EH (cell line): ENCODE measurements around the gene ST6GAL1.
"Not testable (repeated sequence)": the region's sequence is repeated elsewhere in the genome, so short reads cannot be mapped to it uniquely, and the experiment has no call there.

Experiments used
- DNase-seq: peaks from one replicate; pipeline ENCODE4 v3.0.0-alpha.2; 2015; ENCODE audit warnings: low read depth

Gene ST6GAL1

GRCh38 chr3:187046033-187046432, 115.7 kb downstream of the ST6GAL1 start:
- no peak for DNase-seq

DNA sequence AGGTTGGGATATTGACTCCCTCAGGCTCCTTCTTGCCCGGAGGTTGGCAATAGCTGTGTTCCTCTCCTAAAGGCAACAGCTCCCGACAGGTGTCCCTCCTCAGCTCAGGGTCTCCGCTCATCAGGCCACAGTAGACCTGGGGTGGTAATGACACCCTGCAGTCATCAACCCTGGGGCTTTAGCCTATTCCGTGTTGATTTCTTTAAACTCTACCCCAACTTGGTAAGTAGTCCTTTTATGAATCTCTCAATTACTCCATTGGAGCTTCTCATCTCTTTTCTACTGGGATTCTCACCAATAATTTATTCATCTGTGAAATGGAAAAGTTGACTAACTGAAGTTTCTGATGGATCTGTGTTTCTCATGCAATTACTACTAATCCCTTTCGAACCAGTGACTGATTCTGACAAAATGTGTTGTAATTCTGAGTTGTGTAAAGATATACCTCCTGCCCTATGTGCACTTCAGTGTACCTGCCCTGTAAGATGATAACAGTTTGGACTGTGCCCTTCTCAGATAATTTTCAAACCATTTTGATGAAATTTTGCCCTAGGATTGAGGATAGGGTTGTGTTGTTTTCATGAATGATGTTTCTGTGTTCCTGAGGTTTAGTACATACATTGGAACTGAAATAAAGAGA, 119.3 kb downstream of the ST6GAL1 start:
- DNase-seq: no peak

- DNase-seq: no peak
Measured at GRCh38 chr3:187051066-187051465, 120.7 kb downstream of the ST6GAL1 start.

DNA sequence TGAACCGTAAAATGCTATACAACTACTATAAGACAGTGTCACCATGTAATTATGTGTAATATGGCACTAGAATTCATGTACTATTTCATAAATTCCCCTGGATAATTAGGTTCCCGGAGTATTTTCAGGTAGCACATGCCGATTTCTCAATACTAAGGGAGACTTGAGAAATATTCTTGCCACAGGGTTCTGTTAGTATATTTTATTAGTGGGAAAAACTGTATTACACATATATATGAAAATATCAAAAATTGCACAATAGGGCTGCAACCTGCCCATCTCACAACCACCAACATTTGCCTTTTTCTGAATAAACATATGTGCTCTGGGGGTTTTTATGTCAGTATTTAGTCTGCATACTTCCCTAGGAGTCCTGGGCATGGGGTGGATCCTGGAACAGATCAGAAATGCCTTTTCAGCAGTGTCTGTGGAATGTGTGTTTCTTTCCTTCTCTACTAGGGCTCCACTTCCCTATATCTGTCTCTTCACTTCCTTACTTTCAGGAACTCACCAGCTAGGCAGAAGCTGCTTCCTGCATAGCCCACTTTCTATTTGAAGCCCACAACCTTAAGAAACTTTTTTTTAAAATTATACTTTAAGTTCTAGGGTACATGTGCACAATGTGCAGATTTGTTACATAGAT, 121.5 kb downstream of the ST6GAL1 start:
- no peak for DNase-seq

GRCh38 chr3:187052427-187052826, 122.1 kb downstream of the ST6GAL1 start:
- DNase-seq: not testable (repeated sequence)

GRCh38 chr3:187054433-187054832, 124.1 kb downstream of the ST6GAL1 start:
- not testable (repeated sequence) for DNase-seq

DNA sequence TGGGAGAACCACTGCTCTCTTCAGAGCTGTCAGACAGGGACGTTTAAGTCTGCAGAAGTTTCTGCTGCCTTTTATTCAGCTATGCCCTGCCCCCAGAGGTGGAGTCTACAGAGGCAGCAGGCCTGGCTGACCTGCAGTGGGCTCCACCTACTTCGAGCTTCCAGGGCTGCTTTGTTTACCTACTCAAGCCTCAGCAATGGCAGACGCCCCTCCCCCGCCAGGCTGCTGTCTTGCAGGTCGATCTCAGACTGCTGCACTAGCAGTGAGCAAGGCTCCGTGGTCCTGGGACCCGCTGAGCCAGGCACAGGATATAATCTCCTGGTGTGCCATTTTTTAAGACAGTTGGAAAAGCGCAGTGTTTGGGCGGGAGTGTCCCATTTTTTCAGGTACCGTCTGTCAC, 127.5 kb downstream of the ST6GAL1 start:
- not testable (repeated sequence) for DNase-seq

DNA sequence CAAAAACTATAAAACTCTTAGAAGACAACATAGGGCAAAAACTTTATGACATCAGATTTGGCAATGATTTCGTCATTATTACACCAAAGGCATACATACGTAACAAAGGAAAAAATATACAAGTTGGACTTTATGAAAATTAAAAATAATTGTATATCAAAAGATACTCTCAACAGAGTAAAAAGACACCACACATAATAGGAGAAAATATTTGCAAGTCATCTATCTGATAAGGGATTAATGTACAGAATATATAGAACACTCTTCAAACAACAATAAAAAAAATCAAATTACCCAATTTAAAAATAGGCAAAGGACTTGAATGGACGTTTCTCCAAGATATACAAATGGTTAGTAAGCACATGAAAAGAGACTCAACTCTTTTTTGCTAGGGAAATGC, 131.4 kb downstream of the ST6GAL1 start:
- DNase-seq: no peak

DNA sequence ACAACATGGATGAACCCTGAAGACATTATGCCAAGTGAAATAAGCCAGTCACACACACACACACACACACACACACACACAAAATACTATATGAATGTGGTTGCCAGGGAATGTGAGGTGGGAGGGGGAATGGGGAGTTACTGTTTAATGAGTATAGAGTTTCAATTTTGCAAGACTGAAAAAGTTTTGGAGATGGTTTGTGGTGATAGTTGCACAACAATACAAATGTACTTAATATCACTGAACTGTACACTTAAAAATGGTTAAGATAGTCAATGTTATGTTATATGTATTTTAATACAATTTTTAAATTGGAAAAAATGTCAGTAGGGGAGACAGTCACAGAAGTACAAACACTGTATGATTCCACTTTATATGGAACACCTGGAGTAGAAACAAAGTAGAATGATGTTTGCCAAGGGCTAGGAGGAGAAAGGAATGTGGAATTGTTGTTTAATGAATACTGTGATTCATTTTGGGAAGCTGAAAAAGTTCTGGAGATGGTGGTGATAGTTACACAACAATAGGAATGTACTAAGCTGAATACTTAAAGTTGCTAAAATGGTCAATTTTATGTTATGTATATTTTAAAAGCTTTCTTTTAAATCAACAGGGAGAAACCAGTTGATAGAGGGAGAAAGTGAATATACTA, 132.3 kb downstream of the ST6GAL1 start:
- peak; percentile 73 for DNase-seq

DNA sequence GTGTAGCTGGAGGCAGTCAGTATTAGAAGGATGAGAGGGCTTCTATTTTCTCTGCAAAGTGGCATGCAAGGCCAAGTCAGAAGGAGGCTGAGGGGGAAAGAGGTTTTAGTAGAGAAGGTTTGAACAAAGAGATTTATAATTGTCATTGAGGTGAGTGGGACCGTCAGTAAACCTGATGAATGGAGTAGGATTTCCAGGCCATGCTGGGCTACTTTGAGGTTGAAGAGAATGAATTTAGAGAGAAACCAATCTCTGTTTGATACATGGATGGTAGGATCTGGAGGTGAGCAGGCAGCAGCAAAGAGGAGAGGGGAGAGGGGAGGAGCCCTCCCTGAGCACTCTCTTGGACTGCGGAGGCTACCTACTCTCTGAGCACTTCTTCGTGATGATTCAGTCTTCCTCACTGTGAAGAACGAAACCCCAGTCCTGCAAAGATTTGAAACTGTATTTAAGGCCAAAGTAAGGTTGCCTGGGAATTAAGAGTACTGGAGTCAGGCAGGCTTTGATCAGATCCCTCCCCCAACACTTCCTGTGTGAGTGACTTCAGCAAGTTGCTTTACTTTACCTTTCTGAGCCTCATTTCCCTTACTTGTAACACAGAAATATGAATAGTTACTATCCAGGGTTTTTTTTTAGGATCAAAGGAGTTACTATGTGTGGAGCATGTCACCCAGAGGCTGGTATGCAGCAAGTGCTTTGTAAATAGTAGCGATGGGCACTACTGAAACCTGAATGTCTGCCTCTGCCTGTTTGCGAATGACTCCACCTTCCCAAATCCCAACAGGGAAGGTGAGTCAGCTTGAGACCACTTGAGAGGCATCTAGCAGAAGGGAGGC, 133.2 kb downstream of the ST6GAL1 start:
- DNase-seq: no peak

DNA sequence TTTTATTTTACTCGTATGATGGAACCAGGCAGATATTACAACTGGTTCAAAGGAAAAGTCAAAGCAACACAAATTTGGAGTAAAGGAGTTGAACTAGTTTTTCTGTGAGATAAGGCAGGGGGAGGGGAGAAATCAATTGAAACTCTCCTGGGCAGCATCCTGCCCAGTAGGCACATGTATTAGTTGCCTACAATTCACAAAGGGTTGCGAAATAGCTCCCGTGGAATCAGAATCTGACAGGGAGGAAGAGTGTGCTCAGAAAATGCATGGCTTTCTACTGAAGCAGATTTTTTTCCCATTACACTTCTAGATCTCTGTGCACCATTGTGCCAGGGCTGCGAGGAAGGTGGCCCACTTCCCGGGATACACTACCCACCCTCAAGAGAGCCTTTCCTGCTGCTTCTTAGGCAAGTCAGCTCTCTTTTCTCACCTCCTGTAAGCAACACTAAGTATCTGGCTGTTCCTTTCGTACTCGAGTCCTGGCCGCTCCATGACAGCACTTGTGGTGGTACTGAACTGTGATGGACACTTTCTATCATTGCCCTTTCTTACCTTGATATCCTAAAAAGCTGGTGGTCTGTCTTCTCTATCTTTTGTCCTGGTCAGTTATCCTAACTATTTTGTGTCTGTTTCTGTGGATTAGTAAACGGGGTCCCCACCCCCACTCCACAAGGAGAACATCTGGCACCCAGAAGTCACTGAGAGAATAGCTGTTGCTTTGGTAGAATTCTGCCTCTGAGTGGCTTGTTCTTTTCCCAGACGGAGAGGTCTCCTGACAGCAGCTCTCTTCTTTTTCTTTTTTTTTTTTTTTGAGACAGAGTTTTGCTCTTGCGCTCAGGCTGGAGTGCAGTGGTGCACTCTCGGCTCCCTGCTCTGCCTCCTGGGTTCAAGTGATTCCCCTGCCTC, 134.1 kb downstream of the ST6GAL1 start:
- peak; percentile 36 for DNase-seq

DNA sequence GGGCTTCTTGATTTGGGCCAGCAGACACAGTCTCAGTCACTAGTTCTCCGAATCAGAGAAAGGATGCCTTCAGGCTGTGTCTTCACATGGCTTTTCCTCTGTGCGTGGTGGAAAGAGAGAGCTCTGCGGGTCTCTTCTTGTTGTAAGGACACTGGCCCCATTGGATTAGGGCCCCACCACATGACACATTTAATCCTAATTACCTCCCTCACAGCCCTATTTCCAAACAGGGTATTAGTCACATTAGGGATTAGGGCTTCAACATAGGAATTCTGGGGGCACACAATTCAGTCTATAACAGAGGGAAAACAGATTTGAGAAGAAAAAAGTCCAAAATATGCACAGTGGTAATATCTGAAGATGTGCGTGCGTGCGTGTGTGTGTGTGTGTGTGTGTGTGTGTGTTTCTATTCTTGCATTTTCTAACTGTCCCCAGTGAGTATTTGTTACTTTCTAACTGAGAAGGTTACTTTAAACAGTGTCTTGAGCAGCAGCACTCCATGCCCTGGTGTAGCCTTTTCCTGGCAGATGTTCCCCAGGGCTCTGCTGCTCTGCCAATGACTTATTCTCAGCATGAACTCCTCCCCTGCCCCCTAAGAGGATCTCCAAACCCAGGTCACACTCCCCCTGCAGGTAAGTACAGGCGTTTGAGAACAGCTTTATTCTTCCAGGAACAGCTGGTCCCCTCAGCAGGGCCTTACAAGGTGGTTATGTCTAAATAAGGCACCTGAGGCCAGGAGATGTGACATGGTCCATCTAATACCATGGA, 136.1 kb downstream of the ST6GAL1 start:
- peak; percentile 30 for DNase-seq

DNA sequence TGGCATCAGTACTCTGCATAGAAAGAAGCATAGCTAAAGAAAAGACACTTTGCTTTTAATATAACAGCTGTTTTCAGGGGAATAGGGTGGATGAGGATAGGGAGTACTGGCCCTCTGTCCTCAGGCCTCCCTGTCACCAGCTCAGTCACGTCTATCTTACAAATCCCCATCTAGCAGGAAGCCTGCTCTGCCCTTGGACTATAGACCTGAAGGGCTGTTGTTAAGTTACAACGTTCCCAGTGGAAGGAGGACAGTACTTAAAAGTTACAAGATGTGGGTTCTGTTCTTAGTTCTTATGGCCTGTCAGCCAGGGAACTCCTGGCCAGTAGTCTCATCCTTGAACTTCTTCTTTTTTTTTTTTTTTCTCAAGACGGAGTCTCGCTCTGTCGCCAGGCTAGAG, 138.5 kb downstream of the ST6GAL1 start:
- no peak for DNase-seq

GRCh38 chr3:187069857-187070516, 139.7 kb downstream of the ST6GAL1 start:
- peak; percentile 16 for DNase-seq

- DNase-seq: no peak
Measured at GRCh38 chr3:187072102-187072501, 141.8 kb downstream of the ST6GAL1 start.

DNA sequence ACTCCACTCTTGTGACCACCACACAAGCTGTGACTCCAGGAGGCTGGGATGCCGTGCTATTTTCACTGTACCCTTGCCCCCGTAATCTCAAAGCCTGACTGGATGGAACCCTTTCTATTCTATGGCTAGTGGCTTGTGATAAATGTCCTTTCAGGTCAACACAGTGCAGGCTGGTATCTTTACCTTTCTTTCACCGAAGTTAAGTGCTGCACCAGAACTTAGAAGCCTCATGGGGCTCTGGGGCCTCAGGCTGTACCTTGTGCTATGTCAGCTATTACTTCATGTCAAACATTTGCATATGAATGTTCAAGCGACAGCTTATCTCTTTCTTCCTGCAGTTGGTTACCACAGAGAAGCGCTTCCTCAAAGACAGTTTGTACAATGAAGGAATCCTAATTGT, 142.2 kb downstream of the ST6GAL1 start:
- no peak for DNase-seq

DNA sequence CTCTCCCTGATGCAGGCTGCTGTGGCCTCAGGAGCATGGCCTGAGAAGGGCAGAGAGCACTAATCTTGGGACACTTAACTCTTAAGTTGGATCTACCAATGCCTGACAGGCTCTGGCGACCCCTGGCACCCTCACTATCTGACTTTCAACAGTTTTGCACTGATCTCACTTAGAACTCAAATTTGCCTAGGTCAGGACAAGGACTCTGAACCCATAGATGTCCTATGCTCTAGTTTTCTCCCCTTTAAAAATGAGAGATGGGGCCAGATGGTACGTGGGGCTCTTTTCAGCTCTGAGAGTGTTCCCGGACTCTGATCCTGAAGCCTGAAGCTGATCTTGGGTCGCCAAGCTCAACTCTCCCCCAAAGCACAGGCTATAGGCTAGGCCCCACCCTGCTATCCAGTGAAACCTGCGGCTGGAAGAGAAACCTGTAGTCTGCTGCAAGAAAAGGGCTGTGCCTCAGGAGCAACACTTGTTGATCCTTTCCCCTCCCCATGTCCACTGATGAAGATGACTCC, 143.3 kb downstream of the ST6GAL1 start:
- no peak for DNase-seq

- no peak for DNase-seq
Measured at GRCh38 chr3:187074846-187075245, 144.5 kb downstream of the ST6GAL1 start.

- DNase-seq: no peak
Measured at GRCh38 chr3:187076297-187076696, 146.0 kb downstream of the ST6GAL1 start.

DNA sequence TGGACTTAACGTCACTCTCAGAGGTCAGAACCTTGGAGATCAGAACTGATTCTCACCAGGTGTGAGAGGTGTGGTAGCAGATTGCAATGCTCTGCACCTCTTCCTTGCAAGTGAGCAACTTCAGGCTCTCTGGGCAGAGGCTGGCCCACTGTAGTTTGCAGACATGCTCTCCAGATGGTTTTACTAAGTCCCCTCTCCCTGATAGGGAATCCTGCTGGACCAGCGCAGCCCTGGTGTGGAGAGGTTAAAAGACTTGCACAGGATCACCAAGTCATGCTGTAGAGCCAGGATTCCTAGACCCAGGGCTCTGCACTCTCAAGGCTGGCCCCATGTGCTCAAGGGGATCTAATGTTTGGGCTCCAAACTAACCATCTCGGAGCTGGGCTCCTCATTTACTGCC, 146.8 kb downstream of the ST6GAL1 start:
- DNase-seq: no peak
